Body of pancreas (tissue), 4 donors: ENCODE data around the gene CTBP1. TPM values are rescaled to one million over a fixed set of nuclear protein-coding genes. Genes with fewer than 3 reads are reported as not detected.

Experiments
- ATAC-seq: fragments of 150-250 bp; one replicate; pipeline ENCODE4 v1.9.1; 2016
- DNase-seq, 4 donors: peaks; one replicate each; pipeline ENCODE4 v3.0.0-alpha.2; 2019
- H3K27ac ChIP-seq, 4 donors: fragments of 200-600 bp; sonication (generic); 1 replicate in 3 of 4; 2 replicates in 1 of 4; pipeline versions ENCODE4 v1.5.1 to v1.6.1; 2016 to 2019; ENCODE audit warnings: mild to moderate bottlenecking in 1 of 4, mixed read lengths in 1 of 4, moderate library complexity in 1 of 4
- H3K27me3 ChIP-seq, 2 donors: fragments of 200-600 bp; sonication (generic); one replicate each; pipeline ENCODE4 v1.6.0; 2016; ENCODE audit warnings: mild to moderate bottlenecking in 1 of 2
- H3K36me3 ChIP-seq, 2 donors: fragments of 200-600 bp; sonication (generic); replicated peaks in 1 of 2; 2 replicates each; pipeline ENCODE4 v1.5.1; 2016; ENCODE audit warnings: low read depth in 2 of 2; ENCODE audit not compliant: insufficient read depth in 1 of 2
- H3K4me1 ChIP-seq: fragments of 200-600 bp; sonication (generic); one replicate; pipeline ENCODE4 v1.6.0; 2016
- H3K4me3 ChIP-seq, 2 donors: fragments of 200-600 bp; sonication (generic); 1 replicate in 1 of 2; 2 replicates in 1 of 2; pipeline ENCODE4 v1.5.1; 2016 to 2019
- H3K9me3 ChIP-seq, 3 donors: fragments of 200-600 bp; sonication (generic); 1 replicate in 2 of 3; 2 replicates in 1 of 3; pipeline ENCODE4 v1.5.1; 2016
- POLR2A ChIP-seq, 3 donors: fragments of 450-650 bp; IDR thresholded peaks; one replicate each; pipeline ENCODE4 v1.6.1; 2016; ENCODE audit warnings: antibody characterized with exemption in 3 of 3, mild to moderate bottlenecking in 2 of 3
- WGBS, 2 donors: methylation state at CpG; one replicate each; pipeline ENCODE4 v1.1.5; 2017; 5-methylcytosine and 5-hydroxymethylcytosine counted together
- intact Hi-C: fragments of 100-400 bp; cut with DNase I; formaldehyde crosslinking; loops from one replicate; pipeline ENCODE4 v1.15.1; 2023
- total RNA-seq, 2 donors: library from RNA; depleted of rRNA; stranded (reverse); fragments of >200 nt; gene quantifications; one replicate each; pipeline ENCODE4 v1.1.0, GENCODE V29; 2016
- TF ChIP-seq, protein P1 (sequence below), 7 experiments: fragments of 450-650 bp in 4 of 7; fragments of 200-600 bp in 3 of 7; sonication (generic) in 3 of 7; IDR thresholded peaks; one replicate each; pipeline ENCODE4 v1.5.1; 2016 to 2019; ENCODE audit warnings: antibody characterized with exemption in 7 of 7

CTBP1 gene
- total RNA-seq, 2 donors from 2014 or later, result 148 to 458 TPM

DNA sequence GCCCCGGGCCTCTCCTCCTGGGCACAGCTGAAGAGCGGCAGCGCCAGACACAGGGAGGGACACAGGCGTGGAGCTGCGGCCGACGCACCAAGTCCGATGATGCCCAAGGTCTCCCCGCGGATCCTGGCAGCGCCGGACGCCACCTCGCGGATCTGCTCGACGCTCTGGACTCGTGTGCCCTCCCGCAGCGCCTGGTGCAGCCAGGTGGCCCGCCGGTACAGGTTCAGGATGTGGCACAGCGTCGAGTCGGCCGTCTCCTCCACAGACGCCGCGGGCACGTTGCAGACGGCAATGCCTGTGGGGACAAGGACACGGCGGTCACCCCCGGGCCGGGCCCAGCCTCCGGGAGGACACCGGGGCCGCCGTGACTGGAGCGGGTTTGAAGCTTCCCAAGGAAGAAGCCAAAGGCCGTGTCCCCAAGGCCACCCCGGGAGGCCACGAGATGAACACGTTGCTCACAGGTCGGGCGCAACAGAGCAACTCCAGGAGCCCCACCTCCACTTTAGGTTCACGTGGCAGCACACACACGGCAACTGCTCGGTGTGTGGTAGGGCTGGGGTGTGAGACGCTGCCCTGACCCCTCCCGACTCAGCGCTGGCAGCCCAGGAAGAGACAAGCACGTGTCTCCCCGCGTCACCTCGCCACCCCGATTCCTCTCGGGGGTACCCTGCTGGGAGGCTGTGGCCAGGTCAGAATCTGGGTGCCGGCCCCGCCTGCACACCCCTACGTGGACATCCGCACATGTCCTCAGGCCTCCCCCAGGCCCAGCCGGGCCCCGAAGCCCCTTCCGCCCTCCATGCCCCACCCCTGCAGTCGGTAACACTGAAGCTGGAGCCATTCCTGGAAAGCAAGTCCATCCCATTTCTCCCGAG lies 23.4 kb downstream of the CTBP1 start:
- no peak overlapping the region for H3K4me3 ChIP-seq
- DNase-seq, result no peak
- intact Hi-C loops, result no loop called here
- ATAC-seq, result no peak
- no peak for TF ChIP-seq POLR2A (IDR thresholded peaks at IDR 0.05)
- TF ChIP-seq, protein P1, sequence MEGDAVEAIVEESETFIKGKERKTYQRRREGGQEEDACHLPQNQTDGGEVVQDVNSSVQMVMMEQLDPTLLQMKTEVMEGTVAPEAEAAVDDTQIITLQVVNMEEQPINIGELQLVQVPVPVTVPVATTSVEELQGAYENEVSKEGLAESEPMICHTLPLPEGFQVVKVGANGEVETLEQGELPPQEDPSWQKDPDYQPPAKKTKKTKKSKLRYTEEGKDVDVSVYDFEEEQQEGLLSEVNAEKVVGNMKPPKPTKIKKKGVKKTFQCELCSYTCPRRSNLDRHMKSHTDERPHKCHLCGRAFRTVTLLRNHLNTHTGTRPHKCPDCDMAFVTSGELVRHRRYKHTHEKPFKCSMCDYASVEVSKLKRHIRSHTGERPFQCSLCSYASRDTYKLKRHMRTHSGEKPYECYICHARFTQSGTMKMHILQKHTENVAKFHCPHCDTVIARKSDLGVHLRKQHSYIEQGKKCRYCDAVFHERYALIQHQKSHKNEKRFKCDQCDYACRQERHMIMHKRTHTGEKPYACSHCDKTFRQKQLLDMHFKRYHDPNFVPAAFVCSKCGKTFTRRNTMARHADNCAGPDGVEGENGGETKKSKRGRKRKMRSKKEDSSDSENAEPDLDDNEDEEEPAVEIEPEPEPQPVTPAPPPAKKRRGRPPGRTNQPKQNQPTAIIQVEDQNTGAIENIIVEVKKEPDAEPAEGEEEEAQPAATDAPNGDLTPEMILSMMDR (IDR thresholded peaks at IDR 0.05), result no peak
- no peaks in the 10 kb centered on the region for H3K4me1 ChIP-seq
- no peaks in the 10 kb centered on the region for H3K9me3 ChIP-seq
- H3K36me3 ChIP-seq, result peaks cover 21 to 55% of the 10 kb centered on the region in 2 donors
- H3K27me3 ChIP-seq, result no peaks in the 10 kb centered on the region
- 91 to 96% methylated on average over 11 to 52 of the region's 67 CpGs for WGBS, 2 donors
- no peak overlapping the region for H3K27ac ChIP-seq

DNA sequence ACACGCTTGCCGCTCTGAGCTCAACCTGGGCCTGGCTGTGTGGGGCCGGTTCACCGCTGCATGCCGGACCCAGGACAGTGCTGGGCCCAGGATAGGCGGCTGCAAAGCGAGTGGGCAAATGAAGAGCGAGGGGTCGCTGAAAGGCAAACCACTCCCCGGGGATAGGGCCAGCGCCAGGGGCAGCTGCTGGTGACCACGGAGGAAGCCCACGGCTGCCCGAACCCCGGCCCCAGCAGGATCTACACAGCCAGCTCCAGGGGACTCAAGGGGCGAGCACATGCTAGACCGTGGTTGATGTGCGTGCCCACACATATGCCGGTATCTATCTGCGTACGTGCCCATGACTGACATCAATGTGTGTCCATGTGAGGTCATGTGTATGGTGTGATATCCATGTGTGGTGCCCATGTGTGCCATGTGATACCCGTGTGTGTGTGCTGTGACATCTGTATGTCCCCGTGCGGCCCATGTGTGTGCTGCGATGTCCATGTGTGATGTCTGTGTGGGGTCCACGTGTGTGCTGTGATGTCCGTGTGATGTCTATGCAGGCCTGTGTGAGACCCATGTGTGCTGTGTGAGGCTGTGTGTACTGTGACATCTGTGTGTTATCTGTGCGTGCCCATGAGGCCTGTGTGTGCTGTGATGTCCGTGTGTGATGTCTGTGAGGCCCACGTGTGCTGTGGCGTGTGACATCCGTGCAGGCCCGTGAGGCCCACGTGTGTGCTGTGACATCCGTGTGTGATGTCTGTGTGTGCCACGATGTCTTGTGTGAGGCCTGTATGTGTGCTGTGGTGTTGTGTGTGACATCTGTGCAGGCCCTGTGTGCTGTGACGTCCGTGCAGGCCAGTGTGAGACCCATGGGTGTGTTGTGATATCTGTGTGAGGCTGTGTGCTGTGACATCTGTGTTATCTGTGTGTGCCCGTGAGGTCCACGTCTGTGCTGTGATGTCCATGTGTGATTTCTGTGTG lies 24.8 kb downstream of the CTBP1 start:
- intact Hi-C loops, result no loop called here
- DNase-seq, result no peak
- WGBS, 2 donors, result 91 to 97% methylated on average over 21 to 38 of the region's 40 CpGs
- Histone ChIP-seq H3K27ac (no peak overlapping the region), H3K27me3 (no peaks in the 10 kb centered on the region), H3K4me3 (no peak overlapping the region), H3K36me3 (peaks cover 21 to 48% of the 10 kb centered on the region in 2 donors), H3K9me3 (no peaks in the 10 kb centered on the region), H3K4me1 (no peaks in the 10 kb centered on the region)
- TF ChIP-seq, protein P1 (IDR thresholded peaks at IDR 0.05), result no peak
- no peak for TF ChIP-seq POLR2A (IDR thresholded peaks at IDR 0.05)
- ATAC-seq, result no peak

DNA sequence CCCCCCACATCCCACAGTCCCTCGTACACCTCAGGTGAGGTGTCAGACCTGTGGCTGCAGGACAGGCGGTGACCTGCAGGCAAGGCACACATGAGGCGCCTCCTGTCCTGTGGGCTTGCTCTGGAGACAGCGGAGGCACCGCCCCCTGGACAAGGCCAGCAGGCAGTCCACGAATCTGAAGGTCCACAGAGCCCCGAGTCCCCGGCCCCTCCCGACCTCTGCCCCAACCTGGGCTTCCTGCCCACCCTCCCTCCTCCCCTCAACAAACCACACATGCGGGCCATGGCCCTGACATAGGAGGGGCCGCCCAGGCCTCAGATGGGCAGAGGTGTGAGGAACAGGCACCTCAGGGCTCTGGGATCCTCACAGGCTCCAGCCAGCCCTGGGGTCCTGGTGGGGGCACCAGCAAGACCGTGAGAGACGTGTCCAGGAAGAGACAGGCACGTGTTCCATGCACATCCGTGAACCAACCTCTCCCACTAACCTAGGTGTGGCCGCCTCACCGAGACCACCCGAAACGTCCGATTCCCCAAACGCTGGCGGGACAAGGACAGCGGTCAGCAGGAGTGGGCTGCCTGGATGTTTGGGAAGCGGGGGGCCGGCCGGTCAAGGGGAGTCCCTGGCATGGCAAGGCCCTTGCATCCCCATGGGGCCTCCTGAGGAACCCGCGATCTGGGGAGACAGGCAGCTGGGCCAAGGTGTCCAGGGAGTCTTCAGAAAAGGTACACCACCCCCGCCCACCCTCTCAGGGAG lies 25.8 kb downstream of the CTBP1 start:
- H3K9me3 ChIP-seq, result no peaks in the 10 kb centered on the region
- H3K4me1 ChIP-seq, result no peaks in the 10 kb centered on the region
- H3K4me3 ChIP-seq, result no peak overlapping the region
- TF ChIP-seq POLR2A (IDR thresholded peaks at IDR 0.05), result no peak
- TF ChIP-seq, protein P1 (IDR thresholded peaks at IDR 0.05), result no peak
- no peak overlapping the region for H3K27ac ChIP-seq
- 89 to 91% methylated on average over 17 to 28 of the region's 29 CpGs for WGBS, 2 donors
- intact Hi-C loops, result no loop called here
- ATAC-seq (no peak), DNase-seq (no peak)
- H3K36me3 ChIP-seq, result peaks cover 21 to 45% of the 10 kb centered on the region in 2 donors
- H3K27me3 ChIP-seq, result no peaks in the 10 kb centered on the region

DNA sequence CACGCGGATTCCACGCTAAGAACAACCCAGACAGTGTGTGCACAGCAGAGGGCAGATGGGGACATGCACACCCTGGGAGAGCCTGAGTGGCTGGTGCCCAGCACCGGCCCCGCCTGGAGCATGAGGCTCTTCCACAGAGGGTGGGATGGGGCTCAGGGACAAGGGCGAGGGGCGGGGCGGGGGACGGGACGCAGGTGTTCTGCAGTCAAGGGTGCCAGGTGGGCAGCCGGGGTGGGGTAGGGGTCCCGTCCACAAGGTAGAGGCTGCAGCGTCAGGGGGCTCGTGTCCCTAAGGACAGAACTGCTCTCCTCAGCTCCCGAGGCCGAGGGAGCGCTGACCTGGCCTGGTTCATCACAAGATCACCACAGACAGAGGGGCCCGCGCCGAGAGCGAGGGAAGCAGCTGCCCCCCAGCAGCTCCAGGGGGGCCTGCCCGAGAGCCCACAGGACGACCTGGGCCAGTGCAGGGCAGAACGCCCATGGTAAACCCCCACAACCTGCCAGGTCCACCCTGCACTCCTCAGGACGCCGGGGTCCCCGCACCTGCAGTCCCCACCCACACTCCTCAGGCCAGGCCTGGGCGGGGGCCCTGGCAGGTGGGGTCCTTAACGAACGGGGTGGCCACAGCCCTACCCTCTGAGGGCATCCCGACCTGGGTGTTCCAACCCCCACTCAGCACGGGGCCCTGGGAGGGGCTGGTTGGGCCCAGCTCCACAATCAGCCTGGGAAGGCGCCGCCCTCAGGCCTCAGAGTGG lies 26.7 kb downstream of the CTBP1 start:
- no peak for DNase-seq
- 88 to 93% methylated on average over 11 to 30 of the region's 34 CpGs for WGBS, 2 donors
- Histone ChIP-seq H3K27ac (no peak overlapping the region), H3K4me1 (no peaks in the 10 kb centered on the region), H3K27me3 (no peaks in the 10 kb centered on the region), H3K4me3 (no peak overlapping the region), H3K36me3 (peaks cover 21 to 37% of the 10 kb centered on the region in 2 donors), H3K9me3 (no peaks in the 10 kb centered on the region)
- ATAC-seq, result no peak
- TF ChIP-seq POLR2A (IDR thresholded peaks at IDR 0.05), result no peak
- TF ChIP-seq, protein P1 (IDR thresholded peaks at IDR 0.05), result no peak
- intact Hi-C loops, result no loop called here
